Panc1 (cell line): ENCODE data around the gene TECPR1. TPM values are rescaled to one million over a fixed set of nuclear protein-coding genes. Genes with fewer than 3 reads are reported as not detected.

Experiments used
- ATAC-seq: fragments of 200-7000 bp; cut with Tn5 transposase; 2 replicates; pipeline ENCODE4 v1.9.1; 2020; ENCODE audit warnings: mild to moderate bottlenecking, moderate library complexity
- BruUV-seq: library from RNA; stranded (reverse); fragments of 400-500 nt; replicated peaks from 2 replicates; lab custom pipeline; 2021; lab: Mats Ljungman, UMichigan
- CTCF ChIA-PET: fragments of 300-600 bp; sonication (Branson Sonifier 250); formaldehyde crosslinking; loops from one replicate; lab custom pipeline; 2022; ENCODE audit warnings: antibody characterized with exemption; lab: Charles Lee
- POLR2A ChIA-PET: fragments of 300-600 bp; sonication (Branson Sonifier 250); formaldehyde crosslinking; loops from one replicate; lab custom pipeline; 2022; ENCODE audit warnings: antibody characterized with exemption; lab: Charles Lee
- DNase-seq: peaks from one replicate; pipeline ENCODE4 v3.0.0-alpha.2; 2010; ENCODE audit warnings: low read depth, low spot score
- H3K27ac ChIP-seq: 2 replicates; pipeline ENCODE4 v1.5.1; 2011; ENCODE audit warnings: mild to moderate bottlenecking, low read length, inconsistent platforms
- H3K27me3 ChIP-seq: fragments of 200-500 bp; sonication (Bioruptor generic); 2 replicates; pipeline ENCODE4 v1.6.0; 2014; ENCODE audit warnings: low read length, inconsistent platforms; ENCODE audit not compliant: control insufficient read depth, insufficient read depth
- H3K36me3 ChIP-seq: fragments of 200-500 bp; sonication (Bioruptor generic); 2 replicates; pipeline ENCODE4 v1.5.1; 2014; ENCODE audit warnings: inconsistent platforms, mild to moderate bottlenecking, low read length, moderate library complexity; ENCODE audit not compliant: control insufficient read depth, insufficient read depth
- H3K4me1 ChIP-seq: 2 replicates; pipeline ENCODE4 v1.5.1; 2011; ENCODE audit warnings: inconsistent platforms, mild to moderate bottlenecking, low read length, moderate library complexity; ENCODE audit not compliant: control insufficient read depth, insufficient read depth
- H3K4me3 ChIP-seq, 2 experiments: 2 replicates each; pipeline ENCODE4 v1.5.1; 2011 to 2012; ENCODE audit warnings: low read depth in 2 of 2, low read length in 2 of 2, mild to moderate bottlenecking in 2 of 2, inconsistent platforms in 1 of 2, moderate library complexity in 1 of 2
- H3K9me3 ChIP-seq: fragments of 200-500 bp; sonication (Bioruptor generic); 2 replicates; pipeline ENCODE4 v1.5.1; 2014; ENCODE audit warnings: low read depth, mild to moderate bottlenecking, inconsistent platforms, low read length, moderate library complexity; ENCODE audit not compliant: control insufficient read depth, insufficient read depth
- POLR2AphosphoS5 ChIP-seq: IDR thresholded peaks from 2 replicates; pipeline ENCODE4 v1.6.1; 2012; ENCODE audit warnings: mild to moderate bottlenecking, low read depth, low read length, moderate library complexity
- SIN3A ChIP-seq: IDR thresholded peaks from 2 replicates; pipeline ENCODE4 v1.6.1; 2012; ENCODE audit warnings: low read depth, mild to moderate bottlenecking, low read length, moderate library complexity, borderline replicate concordance; ENCODE audit not compliant: insufficient read depth
- TCF7L2 ChIP-seq: IDR thresholded peaks from 2 replicates; pipeline ENCODE4 v1.6.1; 2011; ENCODE audit warnings: mild to moderate bottlenecking, low read depth, low read length, inconsistent platforms
- in situ Hi-C: cut with HindIII; loops from 2 replicates; pipeline ENCODE4 v1.10.0; 2016; ENCODE audit warnings: low sequenced_read_pairs, low pct_unique_long_range_greater_than_20kb
- intact Hi-C: fragments of 100-400 bp; cut with micrococcal nuclease; formaldehyde crosslinking; loops from one replicate; pipeline ENCODE4 v1.10.0; 2022; ENCODE audit not compliant: unreplicated experiment
- total RNA-seq: library from RNA; stranded (reverse); gene quantifications from one replicate; pipeline ENCODE4 v1.2.1, GENCODE V29; 2021; ENCODE audit not compliant: unreplicated experiment
- TF ChIP-seq, protein P1 (sequence below), 2 experiments: IDR thresholded peaks; 2 replicates each; pipeline ENCODE4 v1.6.1; 2011 to 2012; ENCODE audit warnings: low read depth in 2 of 2, control low read depth in 1 of 2, low read length in 1 of 2, mild to moderate bottlenecking in 1 of 2, moderate library complexity in 1 of 2; ENCODE audit not compliant: insufficient read depth in 1 of 2
- TF ChIP-seq, protein P2 (sequence below): fragments of 450-650 bp; IDR thresholded peaks from 2 replicates; pipeline ENCODE4 v1.5.1; 2017; ENCODE audit warnings: mild to moderate bottlenecking

TECPR1 gene
- total RNA-seq, 1 experiment from 2014 or later = 21.0 TPM

DNA sequence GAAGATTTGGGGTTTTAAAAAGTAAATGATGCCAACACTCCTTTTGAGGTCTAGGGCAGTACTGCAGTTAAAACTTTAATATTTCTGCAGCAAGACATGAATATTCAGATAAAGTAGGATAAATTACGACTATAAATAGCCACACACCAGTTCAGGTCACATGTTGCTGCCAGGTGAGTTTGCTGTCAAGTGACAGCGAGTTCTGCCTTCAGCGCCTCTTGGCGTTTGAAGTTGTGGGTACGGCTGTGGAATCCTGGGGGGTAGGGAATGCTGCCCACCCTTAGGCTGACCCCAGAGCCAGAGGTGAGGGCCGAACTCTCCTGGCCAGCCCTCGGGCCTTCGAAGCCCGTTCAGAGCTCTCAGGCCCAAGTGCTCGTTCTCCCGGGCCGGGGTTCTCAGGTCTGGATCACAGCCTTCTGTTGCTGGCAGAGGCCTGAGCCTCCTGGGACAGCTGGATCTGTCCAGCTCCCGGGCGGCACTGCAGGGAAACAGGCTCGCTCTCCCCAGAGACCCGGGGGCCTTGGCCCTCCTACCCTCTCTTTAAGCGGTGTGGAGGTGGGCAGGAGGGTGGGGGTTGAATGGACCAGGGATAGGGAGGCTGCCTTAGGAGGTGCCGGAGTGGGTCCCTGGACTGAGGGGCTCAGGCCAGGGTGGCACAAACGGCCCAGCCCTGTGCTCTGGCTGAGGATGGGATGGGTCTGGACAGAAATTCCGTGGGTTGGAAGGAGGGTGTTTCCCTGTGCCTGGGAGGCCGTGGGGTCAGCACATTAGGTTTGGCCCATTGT, 34.9 kb upstream of the TECPR1 start:
- POLR2A ChIA-PET = no interaction called here
- CTCF ChIA-PET = interaction anchor here (0.6 kb wide), 2 partner anchors 18 to 114 kb away, joined by 3 read pairs; partner anchors contain the start of gene BAIAP2L1
- Histone ChIP-seq H3K36me3 (peaks cover 4% of the 10 kb centered on the region), H3K27ac (peak overlapping the region; percentile 98), H3K9me3 (no peaks in the 10 kb centered on the region), H3K27me3 (no peaks in the 10 kb centered on the region), H3K4me1 (peaks cover 61% of the 10 kb centered on the region), H3K4me3 (no peak overlapping the region)
- DNase-seq (no peak), ATAC-seq (no peak)
- BruUV-seq = no TSS peak
- intact Hi-C loops (no loop called here), in situ Hi-C loops (loop anchor here (25.0 kb wide), 1 partner anchor 100 kb away; no protein-coding TSS in a partner anchor)
- TF ChIP-seq POLR2AphosphoS5 = no peak; the same call in 1 of the 2 replicates
- TF ChIP-seq, protein P1, sequence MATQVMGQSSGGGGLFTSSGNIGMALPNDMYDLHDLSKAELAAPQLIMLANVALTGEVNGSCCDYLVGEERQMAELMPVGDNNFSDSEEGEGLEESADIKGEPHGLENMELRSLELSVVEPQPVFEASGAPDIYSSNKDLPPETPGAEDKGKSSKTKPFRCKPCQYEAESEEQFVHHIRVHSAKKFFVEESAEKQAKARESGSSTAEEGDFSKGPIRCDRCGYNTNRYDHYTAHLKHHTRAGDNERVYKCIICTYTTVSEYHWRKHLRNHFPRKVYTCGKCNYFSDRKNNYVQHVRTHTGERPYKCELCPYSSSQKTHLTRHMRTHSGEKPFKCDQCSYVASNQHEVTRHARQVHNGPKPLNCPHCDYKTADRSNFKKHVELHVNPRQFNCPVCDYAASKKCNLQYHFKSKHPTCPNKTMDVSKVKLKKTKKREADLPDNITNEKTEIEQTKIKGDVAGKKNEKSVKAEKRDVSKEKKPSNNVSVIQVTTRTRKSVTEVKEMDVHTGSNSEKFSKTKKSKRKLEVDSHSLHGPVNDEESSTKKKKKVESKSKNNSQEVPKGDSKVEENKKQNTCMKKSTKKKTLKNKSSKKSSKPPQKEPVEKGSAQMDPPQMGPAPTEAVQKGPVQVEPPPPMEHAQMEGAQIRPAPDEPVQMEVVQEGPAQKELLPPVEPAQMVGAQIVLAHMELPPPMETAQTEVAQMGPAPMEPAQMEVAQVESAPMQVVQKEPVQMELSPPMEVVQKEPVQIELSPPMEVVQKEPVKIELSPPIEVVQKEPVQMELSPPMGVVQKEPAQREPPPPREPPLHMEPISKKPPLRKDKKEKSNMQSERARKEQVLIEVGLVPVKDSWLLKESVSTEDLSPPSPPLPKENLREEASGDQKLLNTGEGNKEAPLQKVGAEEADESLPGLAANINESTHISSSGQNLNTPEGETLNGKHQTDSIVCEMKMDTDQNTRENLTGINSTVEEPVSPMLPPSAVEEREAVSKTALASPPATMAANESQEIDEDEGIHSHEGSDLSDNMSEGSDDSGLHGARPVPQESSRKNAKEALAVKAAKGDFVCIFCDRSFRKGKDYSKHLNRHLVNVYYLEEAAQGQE (IDR thresholded peaks at IDR 0.05; ENCODE audit: insufficient read depth in 1 of 2, low read depth in 2 of 2, low read length in 1 of 2) = peak in 1 of 2 experiments; percentile 43; a peak in 1 of 4 replicates
- TF ChIP-seq SIN3A = 0 out of 2 replicates have a peak, but pooled peaks have one; percentile 47

DNA sequence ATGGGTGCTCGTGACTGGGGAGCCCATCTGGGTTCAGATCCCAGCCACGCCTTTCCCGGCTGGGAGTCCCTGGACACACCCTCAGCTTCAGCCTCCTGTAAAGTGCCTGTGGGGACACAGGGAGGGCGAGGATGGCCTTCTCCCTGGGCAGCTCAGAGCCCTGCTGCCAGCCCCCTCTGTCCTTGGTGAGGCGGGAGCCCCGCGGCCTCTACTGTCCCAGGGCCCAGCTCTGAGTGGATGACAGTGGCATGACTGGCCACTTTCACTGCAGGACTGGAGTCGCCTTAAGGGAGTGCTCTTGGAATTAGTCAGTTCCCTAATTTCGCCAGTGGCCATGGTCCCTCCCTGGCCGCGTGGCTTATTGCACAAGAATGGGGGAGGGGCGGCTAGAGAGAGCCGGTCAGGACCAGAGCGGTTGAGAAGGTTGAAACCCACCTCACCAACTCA, 34.1 kb upstream of the TECPR1 start:
- peaks cover 56% of the 10 kb centered on the region for H3K4me1 ChIP-seq
- no TSS peak for BruUV-seq
- no peaks in the 10 kb centered on the region for H3K27me3 ChIP-seq
- DNase-seq = no peak
- ChIA-PET POLR2A (no interaction called here), CTCF (no interaction called here)
- peak overlapping the region in 1 of 2 experiments; percentile 90; a peak in 2 of 4 replicates for H3K4me3 ChIP-seq
- ATAC-seq = peak; percentile 1; the same call in 1 of the 2 replicates
- peak overlapping the region; percentile 98 for H3K27ac ChIP-seq
- H3K36me3 ChIP-seq = peaks cover 4% of the 10 kb centered on the region
- in situ Hi-C loops (loop anchor here (25.0 kb wide), 1 partner anchor 101 kb away; no protein-coding TSS in a partner anchor), intact Hi-C loops (no loop called here)
- H3K9me3 ChIP-seq = no peaks in the 10 kb centered on the region
- TF ChIP-seq SIN3A (no peak), POLR2AphosphoS5 (no peak), TCF7L2 (no peak)
- TF ChIP-seq, protein P1 (IDR thresholded peaks at IDR 0.05; ENCODE audit: insufficient read depth in 1 of 2, low read depth in 2 of 2, low read length in 1 of 2) = no peak
- TF ChIP-seq, protein P2, sequence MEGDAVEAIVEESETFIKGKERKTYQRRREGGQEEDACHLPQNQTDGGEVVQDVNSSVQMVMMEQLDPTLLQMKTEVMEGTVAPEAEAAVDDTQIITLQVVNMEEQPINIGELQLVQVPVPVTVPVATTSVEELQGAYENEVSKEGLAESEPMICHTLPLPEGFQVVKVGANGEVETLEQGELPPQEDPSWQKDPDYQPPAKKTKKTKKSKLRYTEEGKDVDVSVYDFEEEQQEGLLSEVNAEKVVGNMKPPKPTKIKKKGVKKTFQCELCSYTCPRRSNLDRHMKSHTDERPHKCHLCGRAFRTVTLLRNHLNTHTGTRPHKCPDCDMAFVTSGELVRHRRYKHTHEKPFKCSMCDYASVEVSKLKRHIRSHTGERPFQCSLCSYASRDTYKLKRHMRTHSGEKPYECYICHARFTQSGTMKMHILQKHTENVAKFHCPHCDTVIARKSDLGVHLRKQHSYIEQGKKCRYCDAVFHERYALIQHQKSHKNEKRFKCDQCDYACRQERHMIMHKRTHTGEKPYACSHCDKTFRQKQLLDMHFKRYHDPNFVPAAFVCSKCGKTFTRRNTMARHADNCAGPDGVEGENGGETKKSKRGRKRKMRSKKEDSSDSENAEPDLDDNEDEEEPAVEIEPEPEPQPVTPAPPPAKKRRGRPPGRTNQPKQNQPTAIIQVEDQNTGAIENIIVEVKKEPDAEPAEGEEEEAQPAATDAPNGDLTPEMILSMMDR = no peak
